ENCODE data around the gene IL19. TPM values are rescaled to one million over a fixed set of nuclear protein-coding genes. Genes with fewer than 3 reads are reported as not detected.

Gene IL19
- total and polyA plus RNA-seq, 2 donors (not counting 3 experiments of a cell fraction or from before 2014, with no cell fraction given) = not detected

GRCh38 chr1:206729507-206729906 is 41.1 kb upstream of the IL19 start:
- ChIA-PET POLR2A (no interaction called here), CTCF (interaction anchor here (1.4 kb wide), 1 partner anchor 183 kb away, joined by 6 read pairs; no protein-coding TSS in a partner anchor)
- DNase-seq (ENCODE audit: low read depth, low spot score) (no peak), FAIRE-seq (no peak)
- Histone ChIP-seq H3K4me2 (ENCODE audit: insufficient read depth, low read length) (no peak overlapping the region), H3K9ac (replicated peaks; ENCODE audit: extremely low read depth, insufficient read depth, low read length) (no peak overlapping the region), H3K4me3 (replicated peaks in 1 of 3; ENCODE audit: insufficient read depth in 1 of 3, low read depth in 1 of 3, low read length in 3 of 3) (no peak overlapping the region), H4K20me1 (replicated peaks; ENCODE audit: control insufficient read depth, extremely low read depth, insufficient read depth, low read length) (peaks cover 8% of the 10 kb centered on the region), H3K27ac (ENCODE audit: insufficient read depth, low read depth, low read length) (no peak overlapping the region), H2AFZ (ENCODE audit: low read depth, low read length) (no peak overlapping the region), H3K79me2 (ENCODE audit: control insufficient read depth, insufficient read depth, low read length) (peaks cover 11% of the 10 kb centered on the region), H3K36me3 (ENCODE audit: control insufficient read depth in 2 of 2, extremely low read depth in 1 of 2, insufficient read depth in 2 of 2, low read length in 2 of 2) (peaks cover 2 to 34% of the 10 kb centered on the region in 2 experiments), H3K9me1 (replicated peaks; ENCODE audit: control insufficient read depth, extremely low read depth, insufficient read depth, low read length) (no peaks in the 10 kb centered on the region), H3K4me1 (ENCODE audit: control insufficient read depth, extremely low read depth, insufficient read depth, low read length) (no peaks in the 10 kb centered on the region), H3K27me3 (ENCODE audit: control insufficient read depth in 2 of 2, insufficient read depth in 2 of 2, low read length in 2 of 2) (no peaks in the 10 kb centered on the region), H3K9me3 (replicated peaks; ENCODE audit: control insufficient read depth, insufficient read depth, low read length) (no peaks in the 10 kb centered on the region)
- intact Hi-C loops (cut with micrococcal nuclease) = loop anchor here (5.0 kb wide), 3 partner anchors 78 to 253 kb away; no protein-coding TSS in a partner anchor
- dilution Hi-C loops (cut with MboI; ENCODE audit: extremely low pct_ligation_motif_present, low sequenced_read_pairs) = no loop called here
- no peak for TF ChIP-seq FOS (IDR thresholded peaks at IDR 0.05; ENCODE audit: borderline replicate concordance, insufficient read depth, low read length)
- no peak for TF ChIP-seq CTCF (IDR thresholded peaks at IDR 0.05; ENCODE audit: extremely low read depth in 1 of 2, insufficient read depth in 1 of 2, low read depth in 1 of 2, low read length in 2 of 2)
- no peak for TF ChIP-seq JUN (IDR thresholded peaks at IDR 0.05; ENCODE audit: borderline replicate concordance, insufficient read depth, insufficient read length, low read depth)
- TF ChIP-seq, protein P1, sequence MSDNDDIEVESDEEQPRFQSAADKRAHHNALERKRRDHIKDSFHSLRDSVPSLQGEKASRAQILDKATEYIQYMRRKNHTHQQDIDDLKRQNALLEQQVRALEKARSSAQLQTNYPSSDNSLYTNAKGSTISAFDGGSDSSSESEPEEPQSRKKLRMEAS (IDR thresholded peaks at IDR 0.05; ENCODE audit: insufficient read depth, insufficient read length) = no peak
- TF ChIP-seq POLR2A (IDR thresholded peaks at IDR 0.05; ENCODE audit: low read depth, low read length) = no peak
- no peak for TF ChIP-seq MYC (IDR thresholded peaks at IDR 0.05; ENCODE audit: low read depth, low read length)
- no peak for TF ChIP-seq GATA2 (IDR thresholded peaks at IDR 0.05; ENCODE audit: insufficient read depth, insufficient read length, low read depth, low read length)
- no peak for TF ChIP-seq POLR2AphosphoS5 (IDR thresholded peaks at IDR 0.05; ENCODE audit: insufficient read depth, low read depth, low read length)
- no peak for TF ChIP-seq EZH2 (IDR thresholded peaks at IDR 0.05; ENCODE audit: borderline replicate concordance, low read depth, low read length, severe bottlenecking)
- BruUV-seq (replicated peaks) = no TSS peak

Data from endothelial cell of umbilical vein (primary cell).